KBM-7 (cell line): ENCODE measurements around the gene CMSS1.

ENCODE experiments used
- DNase-seq: peaks from one replicate; pipeline ENCODE4 v3.0.0-alpha.2; 2015
- in situ Hi-C: fragments of 300-500 bp; cut with MboI; formaldehyde crosslinking; loops from 2 replicates; pipeline ENCODE4 v1.14.3; 2020; ENCODE audit warnings: low sequenced_read_pairs, low pct_unique_long_range_greater_than_20kb, mixed read lengths

The CMSS1 gene

GRCh38 chr3:100001083-100001482, 183.4 kb downstream of the CMSS1 start:
- in situ Hi-C loops, result no loop called here
- no peak for DNase-seq

- in situ Hi-C loops, result no loop called here
- no peak for DNase-seq
These were observed 184.0 kb downstream of the CMSS1 start for GRCh38 chr3:100001526-100002270.

GRCh38 chr3:100002599-100003350, 185.1 kb downstream of the CMSS1 start:
- in situ Hi-C loops, result no loop called here
- DNase-seq, result no peak

- no peak for DNase-seq
- in situ Hi-C loops, result no loop called here
These were observed 186.2 kb downstream of the CMSS1 start for GRCh38 chr3:100003609-100004503.

GRCh38 chr3:100004931-100005330, 187.3 kb downstream of the CMSS1 start:
- no peak for DNase-seq
- in situ Hi-C loops, result no loop called here

- DNase-seq, result no peak
- in situ Hi-C loops, result no loop called here
These were observed 188.2 kb downstream of the CMSS1 start for GRCh38 chr3:100005665-100006393.

- in situ Hi-C loops, result no loop called here
- no peak for DNase-seq
These were observed 189.1 kb downstream of the CMSS1 start for GRCh38 chr3:100006570-100007271.

GRCh38 chr3:100007313-100007712, 189.7 kb downstream of the CMSS1 start:
- in situ Hi-C loops, result no loop called here
- no peak for DNase-seq

- in situ Hi-C loops, result no loop called here
- DNase-seq, result no peak
These were observed 190.5 kb downstream of the CMSS1 start for GRCh38 chr3:100008081-100008698.

- no peak for DNase-seq
- in situ Hi-C loops, result no loop called here
These were observed 191.8 kb downstream of the CMSS1 start for GRCh38 chr3:100009276-100010086.

GRCh38 chr3:100010087-100010417, 192.4 kb downstream of the CMSS1 start:
- DNase-seq, result no peak
- in situ Hi-C loops, result no loop called here

GRCh38 chr3:100018806-100019205, 201.1 kb downstream of the CMSS1 start:
- in situ Hi-C loops, result no loop called here
- DNase-seq, result no peak

GRCh38 chr3:100019719-100020118, 202.1 kb downstream of the CMSS1 start:
- in situ Hi-C loops, result no loop called here
- DNase-seq, result no peak

GRCh38 chr3:100020876-100021644, 203.4 kb downstream of the CMSS1 start:
- no peak for DNase-seq
- in situ Hi-C loops, result no loop called here

- in situ Hi-C loops, result no loop called here
- DNase-seq, result no peak
These were observed 204.8 kb downstream of the CMSS1 start for GRCh38 chr3:100022506-100022905.

- in situ Hi-C loops, result no loop called here
- no peak for DNase-seq
These were observed 205.5 kb downstream of the CMSS1 start for GRCh38 chr3:100023150-100023549.

GRCh38 chr3:100023595-100023994, 205.9 kb downstream of the CMSS1 start:
- in situ Hi-C loops, result no loop called here
- DNase-seq, result no peak
